Measurements from ENCODE around the gene DCBLD1. TPM values are rescaled to one million over a fixed set of nuclear protein-coding genes. Genes with fewer than 3 reads are reported as not detected.
"Not testable (repeated sequence)": the region's sequence is repeated elsewhere in the genome, so short reads cannot be mapped to it uniquely, and the experiment has no call there.

DCBLD1 gene
- total RNA-seq, 2 experiments from 2014 or later, result 1.3 to 1.4 TPM

GRCh38 chr6:117513778-117514365, 31.4 kb downstream of the DCBLD1 start:
- no peak for ATAC-seq (ENCODE audit: poor library complexity)
- intact Hi-C loops (cut with DNase I, micrococcal nuclease), result no loop called here
- CTCF ChIA-PET, result no interaction called here

GRCh38 chr6:117514655-117515054, 32.2 kb downstream of the DCBLD1 start:
- CTCF ChIA-PET, result no interaction called here
- H3K27me3 Mint-ChIP-seq, result peaks cover 11% of the 10 kb centered on the region

More at GRCh38 chr6:117513778-117514365, 31.4 kb downstream of the DCBLD1 start:
- Mint-ChIP-seq H3K9me3 (no peaks in the 10 kb centered on the region), H3K36me3 (ENCODE audit: low read depth) (no peaks in the 10 kb centered on the region), H3K27me3 (peaks cover 19% of the 10 kb centered on the region), H3K4me1 (ENCODE audit: low read depth) (no peaks in the 10 kb centered on the region), H3K4me3 (no peak overlapping the region), H3K27ac (no peak overlapping the region)
- no peak overlapping the region for H3K27ac ChIP-seq (ENCODE audit: low read depth in 1 of 2, low read length in 2 of 2)
- TF ChIP-seq CTCF (IDR thresholded peaks at IDR 0.05), result no peak
- POLR2A ChIA-PET, result no interaction called here
- H3K4me1 ChIP-seq (ENCODE audit: insufficient read depth, low read length), result no peaks in the 10 kb centered on the region
- DNase-seq, result no peak
- H3K4me3 ChIP-seq (ENCODE audit: low read length), result no peak overlapping the region
- H3K36me3 ChIP-seq (ENCODE audit: insufficient read depth, low read length), result no peaks in the 10 kb centered on the region
- no peaks in the 10 kb centered on the region for H3K9me3 ChIP-seq (ENCODE audit: control insufficient read depth in 1 of 2, insufficient read depth in 1 of 2, low read length in 2 of 2)
- peaks cover 3 to 5% of the 10 kb centered on the region in 2 experiments for H3K27me3 ChIP-seq (ENCODE audit: control insufficient read depth in 1 of 2, insufficient read depth in 2 of 2, low read length in 2 of 2)

GRCh38 chr6:117515326-117515725, 32.9 kb downstream of the DCBLD1 start:
- H3K4me1 ChIP-seq (ENCODE audit: insufficient read depth, low read length), result no peaks in the 10 kb centered on the region
- CTCF ChIA-PET, result no interaction called here
- TF ChIP-seq CTCF (IDR thresholded peaks at IDR 0.05), result no peak
- Mint-ChIP-seq H3K9me3 (no peaks in the 10 kb centered on the region), H3K27ac (no peak overlapping the region), H3K4me3 (no peak overlapping the region), H3K36me3 (ENCODE audit: low read depth) (no peaks in the 10 kb centered on the region), H3K4me1 (ENCODE audit: low read depth) (no peaks in the 10 kb centered on the region), H3K27me3 (peaks cover 9% of the 10 kb centered on the region)
- no peak overlapping the region for H3K4me3 ChIP-seq (ENCODE audit: low read length)
- intact Hi-C loops (cut with DNase I, micrococcal nuclease), result no loop called here
- ATAC-seq (ENCODE audit: poor library complexity), result no peak
- DNase-seq, result no peak
- POLR2A ChIA-PET, result no interaction called here
- H3K36me3 ChIP-seq (ENCODE audit: insufficient read depth, low read length), result no peaks in the 10 kb centered on the region
- peaks cover 3 to 5% of the 10 kb centered on the region in 2 experiments for H3K27me3 ChIP-seq (ENCODE audit: control insufficient read depth in 1 of 2, insufficient read depth in 2 of 2, low read length in 2 of 2)
- no peaks in the 10 kb centered on the region for H3K9me3 ChIP-seq (ENCODE audit: control insufficient read depth in 1 of 2, insufficient read depth in 1 of 2, low read length in 2 of 2)
- H3K27ac ChIP-seq (ENCODE audit: low read depth in 1 of 2, low read length in 2 of 2), result no peak overlapping the region

More at GRCh38 chr6:117514655-117515054, 32.2 kb downstream of the DCBLD1 start:
- Histone ChIP-seq H3K4me3 (ENCODE audit: low read length) (no peak overlapping the region), H3K27ac (ENCODE audit: low read depth in 1 of 2, low read length in 2 of 2) (no peak overlapping the region), H3K4me1 (ENCODE audit: insufficient read depth, low read length) (no peaks in the 10 kb centered on the region), H3K36me3 (ENCODE audit: insufficient read depth, low read length) (no peaks in the 10 kb centered on the region), H3K9me3 (ENCODE audit: control insufficient read depth in 1 of 2, insufficient read depth in 1 of 2, low read length in 2 of 2) (no peaks in the 10 kb centered on the region), H3K27me3 (ENCODE audit: control insufficient read depth in 1 of 2, insufficient read depth in 2 of 2, low read length in 2 of 2) (peaks cover 3 to 5% of the 10 kb centered on the region in 2 experiments)
- Mint-ChIP-seq H3K36me3 (ENCODE audit: low read depth) (no peaks in the 10 kb centered on the region), H3K4me3 (no peak overlapping the region), H3K9me3 (no peaks in the 10 kb centered on the region), H3K27ac (no peak overlapping the region), H3K4me1 (ENCODE audit: low read depth) (no peaks in the 10 kb centered on the region)
- POLR2A ChIA-PET, result no interaction called here
- ATAC-seq (ENCODE audit: poor library complexity) (no peak), DNase-seq (no peak)
- TF ChIP-seq CTCF (IDR thresholded peaks at IDR 0.05), result no peak
- intact Hi-C loops (cut with DNase I, micrococcal nuclease), result no loop called here

GRCh38 chr6:117517995-117518394, 35.5 kb downstream of the DCBLD1 start:
- H3K4me1 ChIP-seq (ENCODE audit: insufficient read depth, low read length); H3K36me3 ChIP-seq (ENCODE audit: insufficient read depth, low read length); ATAC-seq (ENCODE audit: poor library complexity); H3K27me3 ChIP-seq (ENCODE audit: control insufficient read depth in 1 of 2, insufficient read depth in 2 of 2, low read length in 2 of 2); H3K27ac ChIP-seq (ENCODE audit: low read depth in 1 of 2, low read length in 2 of 2); H3K27ac Mint-ChIP-seq; H3K4me3 Mint-ChIP-seq; H3K9me3 Mint-ChIP-seq; H3K36me3 Mint-ChIP-seq (ENCODE audit: low read depth); H3K4me1 Mint-ChIP-seq (ENCODE audit: low read depth); POLR2A ChIA-PET; H3K4me3 ChIP-seq (ENCODE audit: low read length); H3K9me3 ChIP-seq (ENCODE audit: control insufficient read depth in 1 of 2, insufficient read depth in 1 of 2, low read length in 2 of 2); CTCF ChIA-PET; intact Hi-C loops (cut with DNase I, micrococcal nuclease); DNase-seq: not testable (repeated sequence)
- H3K27me3 Mint-ChIP-seq, result peaks cover 12% of the 10 kb centered on the region
